Right ventricle myocardium superior (tissue), 1 donor: ENCODE results near the gene FOXO3B. TPM values are rescaled to one million over a fixed set of nuclear protein-coding genes. Genes with fewer than 3 reads are reported as not detected.
A peak's percentile ranks its signal among the peaks of the same experiment; 100 is the strongest.
"Not testable (repeated sequence)": the region's sequence is repeated elsewhere in the genome, so short reads cannot be mapped to it uniquely, and the experiment has no call there.

ENCODE experiments used
- ATAC-seq: fragments of 200-7000 bp; cut with Tn5 transposase; one replicate; pipeline ENCODE4 v1.9.1; 2020; ENCODE audit warnings: mild to moderate bottlenecking; ENCODE audit not compliant: poor library complexity
- DNase-seq: peaks from one replicate; pipeline ENCODE4 v3.0.0-alpha.2; 2020
- intact Hi-C: fragments of 100-400 bp; cut with DNase I; formaldehyde crosslinking; loops from one replicate; pipeline ENCODE4 v1.11.2; 2022
- long read RNA-seq: library from polyadenylated mRNA; unstranded; transcript quantifications from one replicate; pipeline ENCODE4 v2.0.0, GENCODE V29; 2021
- total RNA-seq: library from RNA; stranded (reverse); fragmentation: NEBNext Ultra II Directional; extraction: Animal tissue kit (Norgen Biotek cat#: 25700); gene quantifications from one replicate; pipeline ENCODE4 v1.2.1, GENCODE V29; 2021
- donor health status: DM: no; HTN: yes; CAD: no; lungs with severe emphysema.

Gene FOXO3B
- total RNA-seq: 0.91 TPM
- long read RNA-seq, partial matches to known transcripts: 0 of 3 reads
- long read RNA-seq, other reads (novel, unspliced or antisense): 0 of 3 reads

DNA sequence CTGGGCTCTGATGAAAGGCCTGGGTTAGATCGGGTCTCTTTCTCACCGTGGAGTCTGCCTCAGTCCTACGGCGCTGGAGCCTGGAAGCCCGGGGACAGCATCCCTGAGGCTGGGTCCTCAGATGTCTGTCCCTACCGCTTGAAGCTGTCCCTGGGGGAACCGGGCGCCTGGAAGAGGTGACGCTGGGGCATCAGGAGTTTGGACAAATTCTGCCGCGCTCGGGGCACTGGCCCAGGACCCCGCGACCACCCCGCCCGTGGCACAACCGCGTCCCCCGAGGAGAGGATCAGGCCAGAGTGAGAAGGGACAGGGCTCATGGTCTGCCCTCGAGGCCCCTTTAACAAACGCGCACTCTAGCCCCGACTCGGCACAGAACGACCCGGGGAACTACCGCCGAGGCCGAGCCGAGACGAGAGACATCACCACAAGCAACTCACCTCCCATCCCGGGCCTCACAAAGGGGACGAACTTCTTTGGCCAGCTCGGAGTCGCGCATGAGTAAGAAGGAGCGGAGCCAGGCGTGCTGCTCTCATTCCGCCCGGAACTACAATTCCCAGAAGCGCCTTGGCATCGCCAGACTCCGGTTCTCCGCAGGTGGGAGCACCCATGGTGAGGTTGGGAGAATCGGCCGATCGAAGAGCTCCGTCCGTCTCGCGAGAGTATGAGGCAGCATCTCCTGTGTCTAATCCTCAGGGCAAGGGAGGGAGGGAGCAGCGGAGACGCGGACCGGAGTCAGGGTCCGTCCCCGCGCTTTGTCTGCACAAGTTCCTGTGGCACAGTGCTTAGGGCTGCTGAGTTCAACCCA is at the start of gene FOXO3B:
TSS of gene FOXO3B (minus strand) at position 548 of the 805 bp plus-strand sequence. CDS start 663 bp downstream, outside the sequence.
- intact Hi-C loops: not testable (repeated sequence)
- peak; percentile 71 for DNase-seq
- peak; percentile 92 for ATAC-seq

DNA sequence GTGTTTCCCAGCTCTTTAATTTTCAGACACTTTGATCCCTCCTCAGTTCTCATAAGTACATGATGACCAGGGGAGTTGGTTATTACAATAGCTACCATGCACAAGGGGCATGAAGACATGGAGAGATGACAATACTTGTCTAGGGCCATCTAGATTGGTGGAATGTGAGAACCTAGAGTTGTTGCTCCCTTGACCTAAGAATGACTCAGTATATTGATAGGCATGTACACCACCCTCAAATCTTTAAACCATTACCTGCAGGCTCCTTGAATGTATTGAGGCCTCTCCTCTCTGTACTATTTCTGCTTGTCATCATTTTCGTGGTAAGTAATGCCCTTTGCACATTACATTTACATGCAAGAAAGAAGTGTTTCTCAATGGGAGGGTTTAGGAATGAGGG is 41.4 kb upstream of the FOXO3B start:
- intact Hi-C loops, ATAC-seq, DNase-seq: not testable (repeated sequence)

DNA sequence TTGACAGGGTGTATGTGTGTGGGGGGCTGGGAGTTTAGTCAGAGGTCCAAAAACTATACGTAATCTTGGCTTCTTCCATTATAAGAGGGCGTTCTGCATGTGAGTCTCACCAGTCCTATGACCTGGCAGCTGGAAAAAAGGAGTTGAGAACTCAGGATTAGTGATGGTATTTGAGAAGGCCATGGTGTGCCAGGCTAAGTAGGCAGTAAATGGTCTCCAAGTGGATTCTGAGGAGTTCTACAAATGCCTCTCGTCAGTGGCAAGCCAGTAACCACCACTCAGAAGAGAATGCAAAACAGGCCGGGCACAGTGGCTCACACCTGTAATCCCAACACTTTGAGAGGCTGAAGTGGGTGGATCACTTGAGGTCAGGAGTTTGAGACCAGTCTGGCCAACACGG is 40.5 kb upstream of the FOXO3B start:
- ATAC-seq, DNase-seq, intact Hi-C loops: not testable (repeated sequence)

DNA sequence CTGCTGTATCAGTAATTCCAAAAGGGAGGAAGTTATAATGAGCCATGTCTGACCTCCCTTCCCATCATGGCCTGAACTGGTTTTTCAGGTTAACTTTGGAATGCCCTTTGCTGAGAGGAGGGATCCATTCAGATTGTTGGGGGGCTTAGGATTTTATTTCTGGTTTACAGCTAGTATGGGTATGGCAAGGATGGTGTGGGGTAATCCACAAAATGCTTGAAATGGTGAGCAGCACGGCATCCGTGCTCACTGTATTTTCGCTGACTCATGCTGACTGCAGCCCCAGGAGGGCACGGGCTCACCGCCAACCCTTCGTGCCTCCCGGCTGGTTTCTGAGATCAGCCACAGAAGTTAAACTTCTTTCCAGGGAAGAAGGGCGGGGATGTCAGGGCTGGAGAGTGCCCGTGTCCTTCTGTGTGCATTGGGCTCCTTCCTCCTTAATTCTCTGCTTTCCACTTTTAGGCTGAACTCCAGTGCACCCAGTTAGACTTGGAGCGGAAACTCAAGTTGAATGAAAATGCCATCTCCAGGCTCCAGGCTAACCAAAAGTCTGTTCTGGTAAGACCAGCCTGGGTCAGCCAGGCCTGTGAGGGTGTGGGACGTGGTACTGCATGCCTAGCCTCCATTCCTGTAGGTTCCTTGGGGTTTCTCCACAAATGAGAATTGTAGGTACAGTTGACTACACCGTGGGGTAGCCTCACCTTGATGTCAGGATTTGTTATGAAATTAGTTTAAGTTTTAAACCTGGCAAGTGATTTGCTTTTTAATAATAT is 39.8 kb upstream of the FOXO3B start:
- DNase-seq, intact Hi-C loops: not testable (repeated sequence)
- ATAC-seq: peak; percentile 86

DNA sequence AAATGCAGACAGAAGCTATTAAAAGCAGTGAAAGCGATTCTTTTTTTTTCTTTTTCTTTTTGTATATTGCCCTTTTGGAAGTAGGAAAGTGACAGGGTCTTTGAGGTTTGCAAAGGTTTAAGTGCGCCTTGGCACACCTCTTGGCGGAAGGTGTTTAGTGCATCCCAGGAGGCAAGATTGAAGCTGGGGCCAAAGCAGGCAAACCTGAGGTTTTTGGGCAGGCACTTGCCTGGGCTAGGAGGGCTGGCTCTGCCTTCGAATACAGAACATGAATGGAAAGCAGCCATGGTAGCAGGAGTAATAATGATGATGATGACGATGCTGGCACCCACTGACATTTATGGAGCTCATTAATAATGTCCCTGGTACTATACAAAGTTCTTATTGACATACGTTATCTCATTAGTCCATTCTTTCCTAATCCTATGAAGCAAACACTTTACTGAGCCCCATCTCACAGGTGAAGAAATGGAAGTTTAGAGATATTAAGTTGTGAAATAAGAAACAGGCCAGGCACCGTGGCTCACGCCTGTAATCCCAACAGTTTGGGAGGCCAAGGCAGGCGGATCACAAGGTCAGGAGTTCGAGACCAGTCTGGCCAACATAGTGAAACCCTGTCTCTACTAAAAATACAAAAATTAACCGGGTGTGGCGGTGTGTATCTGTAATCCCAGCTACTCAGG is 37.5 kb upstream of the FOXO3B start:
- DNase-seq, ATAC-seq, intact Hi-C loops: not testable (repeated sequence)

DNA sequence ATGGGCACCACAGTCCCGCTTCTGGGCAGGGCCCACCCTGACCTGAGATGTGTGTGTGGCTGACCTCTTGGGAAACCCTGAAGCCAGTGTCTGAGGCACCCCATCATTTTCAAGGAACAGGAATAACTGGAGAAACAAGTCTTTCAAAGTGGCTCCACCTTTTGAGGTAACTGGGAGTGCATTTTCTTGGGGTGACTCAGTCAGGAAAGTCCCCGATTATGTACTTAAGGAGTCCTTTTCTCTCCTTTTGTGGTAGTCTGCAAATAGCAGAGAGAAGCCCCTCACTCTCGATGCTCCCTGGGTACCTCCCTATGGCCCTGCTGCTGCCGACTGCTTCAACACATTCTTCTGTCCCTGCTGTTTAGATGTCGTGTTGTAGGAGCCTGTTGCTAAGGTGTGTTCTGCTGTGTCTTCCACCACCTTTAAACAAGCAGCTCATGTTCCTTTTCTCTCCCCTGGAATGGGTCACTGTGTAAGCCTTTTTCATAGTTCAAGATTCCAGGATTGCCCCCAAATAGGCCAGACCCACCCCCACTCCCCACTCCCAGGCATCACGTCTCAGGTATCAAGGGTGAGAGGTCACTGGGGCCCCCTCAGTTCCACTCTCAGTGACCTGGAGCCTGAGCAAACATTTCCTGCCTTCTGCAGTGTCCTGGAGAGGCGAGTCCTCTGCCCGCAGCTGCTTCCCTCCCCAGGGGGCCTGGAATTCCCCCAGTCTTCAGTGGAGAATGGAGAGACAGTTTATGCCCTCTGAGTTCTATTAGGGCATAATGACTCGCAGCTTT is 36.7 kb upstream of the FOXO3B start:
- intact Hi-C loops, DNase-seq, ATAC-seq: not testable (repeated sequence)

DNA sequence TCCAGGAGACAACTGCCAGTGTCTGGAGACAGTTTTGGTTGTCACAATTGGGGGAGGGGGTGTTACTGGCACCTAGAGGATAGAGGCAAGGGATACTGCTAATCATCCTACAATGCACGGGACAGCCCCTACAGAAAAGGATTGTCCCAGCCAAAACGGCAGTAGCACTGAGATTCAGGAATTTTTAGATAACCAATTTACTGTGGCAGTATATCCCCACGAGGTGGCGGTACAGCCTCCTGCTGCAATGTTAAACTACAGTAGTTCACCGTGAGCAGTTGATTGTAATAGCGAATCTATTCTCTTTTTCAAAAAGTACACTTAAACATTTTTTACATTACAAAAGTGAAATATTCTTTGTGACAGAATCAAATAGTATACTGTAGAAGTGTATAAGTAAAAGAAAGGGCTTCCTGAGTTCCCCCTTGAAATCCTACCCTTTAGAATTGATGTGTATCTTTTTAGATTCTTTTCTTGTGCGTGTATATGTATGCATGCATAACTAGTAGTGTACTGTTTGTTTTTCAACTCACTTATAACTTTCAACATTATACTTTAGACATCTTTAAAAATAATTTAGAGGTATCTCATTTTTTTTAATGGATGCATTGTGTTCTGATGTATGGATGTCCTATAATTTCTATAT is 30.4 kb upstream of the FOXO3B start:
- peak; percentile 87 for ATAC-seq
- intact Hi-C loops: not testable (repeated sequence)
- DNase-seq: peak; percentile 77

DNA sequence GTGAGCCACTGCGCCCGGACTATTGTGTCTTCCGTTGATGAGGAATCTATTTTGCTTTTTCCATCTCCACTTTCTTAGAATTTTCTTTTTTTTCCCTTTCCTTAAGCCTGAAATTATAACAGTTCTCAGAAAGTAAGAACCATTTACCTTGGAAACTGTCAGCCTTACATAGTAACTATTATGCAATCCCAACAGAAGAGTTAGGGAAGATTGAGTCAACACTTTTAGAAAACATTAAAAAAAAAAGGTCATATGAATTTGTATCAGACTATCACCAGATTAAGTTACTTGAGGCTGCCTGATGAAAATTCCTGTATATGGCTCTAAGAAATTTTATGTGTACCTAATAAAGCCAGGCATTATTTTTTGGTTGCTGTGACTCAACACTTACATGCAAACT is 26.1 kb upstream of the FOXO3B start:
- ATAC-seq, intact Hi-C loops, DNase-seq: not testable (repeated sequence)

DNA sequence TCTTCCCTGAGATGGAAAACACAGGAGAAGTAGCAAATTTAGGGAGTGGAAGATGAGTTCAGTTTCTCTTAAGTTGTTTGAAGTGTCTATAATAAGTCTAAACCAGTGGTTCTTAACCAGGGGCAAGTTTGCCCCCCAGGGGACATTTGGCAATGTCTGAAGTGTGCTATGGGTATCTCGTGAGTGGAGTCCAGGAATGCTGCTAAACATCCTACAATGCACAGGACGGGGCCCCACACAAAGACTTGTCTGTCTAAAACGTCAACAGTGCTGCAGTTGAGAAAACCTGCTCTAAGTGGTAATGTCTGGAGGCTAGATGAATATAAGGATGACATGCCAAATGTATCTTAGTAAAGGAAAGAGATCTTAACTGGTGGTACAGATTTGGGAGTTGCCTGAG is 23.8 kb upstream of the FOXO3B start:
- DNase-seq, ATAC-seq, intact Hi-C loops: not testable (repeated sequence)

DNA sequence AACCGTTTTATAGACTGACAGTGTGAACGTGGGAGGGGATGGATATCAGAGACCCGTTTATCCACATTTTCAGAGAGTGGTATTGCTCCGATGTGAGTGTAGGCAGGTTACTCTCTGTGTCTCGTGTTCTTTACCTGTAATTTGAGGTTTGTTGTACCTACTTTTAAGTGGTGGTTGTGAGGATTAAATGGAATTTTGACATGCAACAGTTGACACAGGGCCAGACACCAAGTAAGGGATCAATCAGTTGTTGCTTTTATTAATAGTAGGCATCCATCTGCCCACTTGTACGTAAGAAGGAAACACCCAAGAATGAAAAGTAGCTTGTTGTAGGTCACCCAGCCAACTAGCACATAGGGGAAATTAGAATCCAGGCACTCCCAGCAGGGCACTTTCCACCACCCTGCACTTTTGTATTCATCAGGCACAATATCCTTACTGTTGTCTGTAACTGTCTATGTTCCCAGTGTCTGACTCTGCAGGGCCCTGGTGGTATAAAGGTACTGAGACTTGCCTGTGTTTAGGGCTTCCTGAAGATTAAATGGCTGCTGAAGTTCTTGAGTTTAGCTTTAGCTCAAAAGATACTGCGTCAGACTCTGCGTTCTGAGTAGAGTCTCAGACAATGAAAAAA is 16.5 kb upstream of the FOXO3B start:
- not testable (repeated sequence) for ATAC-seq

DNA sequence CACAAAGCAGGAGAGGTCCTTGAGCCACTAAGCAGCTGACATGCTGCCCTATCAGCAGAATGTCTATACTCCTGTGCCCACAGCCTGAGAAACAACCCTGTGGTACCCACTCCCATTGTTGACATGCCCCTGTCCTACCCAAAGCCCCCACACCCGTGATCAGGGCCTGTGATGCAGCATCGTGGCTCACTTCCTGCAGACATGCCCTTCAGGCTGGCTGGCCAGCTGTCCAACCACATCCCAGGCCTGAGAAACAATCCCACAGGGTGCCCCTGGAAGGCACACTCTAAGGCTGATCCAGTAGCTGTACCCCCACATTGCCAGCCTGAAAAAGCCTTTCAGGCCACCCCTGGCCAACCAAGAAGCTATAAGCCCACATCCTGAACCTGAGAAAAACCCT is 13.0 kb upstream of the FOXO3B start:
- ATAC-seq, DNase-seq, intact Hi-C loops: not testable (repeated sequence)

More for the DNA sequence above, 16.5 kb upstream of the FOXO3B start:
- DNase-seq, intact Hi-C loops: not testable (repeated sequence)

DNA sequence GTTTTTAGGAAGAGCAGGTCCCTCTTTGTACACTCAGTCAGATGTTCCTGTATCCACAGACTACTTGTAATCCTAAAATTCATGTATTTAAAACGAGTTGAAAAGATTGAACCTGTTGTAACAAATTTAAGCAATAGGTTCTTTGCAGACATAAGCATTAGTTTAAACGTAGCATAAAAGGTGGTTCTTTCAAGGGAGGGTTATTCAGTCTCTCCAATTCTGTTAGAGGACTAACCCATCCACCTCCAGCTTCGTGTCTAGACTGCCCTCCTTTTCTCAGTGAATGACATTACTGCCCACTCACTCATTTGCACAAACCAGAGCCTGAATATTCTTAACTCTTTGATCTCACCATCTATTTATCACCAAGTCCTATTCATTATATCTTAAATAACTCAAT is 554 bp upstream of the FOXO3B start:
- DNase-seq, ATAC-seq, intact Hi-C loops: not testable (repeated sequence)

DNA sequence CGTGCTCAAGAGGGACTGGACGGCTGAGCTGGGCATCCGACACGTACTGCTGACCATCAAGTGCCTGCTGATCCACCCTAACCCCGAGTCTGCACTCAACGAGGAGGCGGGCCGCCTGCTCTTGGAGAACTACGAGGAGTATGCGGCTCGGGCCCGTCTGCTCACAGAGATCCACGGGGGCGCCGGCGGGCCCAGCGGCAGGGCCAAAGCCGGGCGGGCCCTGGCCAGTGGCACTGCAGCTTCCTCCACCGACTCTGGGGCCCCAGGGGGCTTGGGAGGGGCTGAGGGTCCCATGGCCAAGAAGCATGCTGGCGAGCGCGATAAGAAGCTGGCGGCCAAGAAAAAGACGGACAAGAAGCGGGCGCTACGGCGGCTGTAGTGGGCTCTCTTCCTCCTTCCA is 4.7 kb downstream of the FOXO3B start:
- ATAC-seq, DNase-seq, intact Hi-C loops: not testable (repeated sequence)

DNA sequence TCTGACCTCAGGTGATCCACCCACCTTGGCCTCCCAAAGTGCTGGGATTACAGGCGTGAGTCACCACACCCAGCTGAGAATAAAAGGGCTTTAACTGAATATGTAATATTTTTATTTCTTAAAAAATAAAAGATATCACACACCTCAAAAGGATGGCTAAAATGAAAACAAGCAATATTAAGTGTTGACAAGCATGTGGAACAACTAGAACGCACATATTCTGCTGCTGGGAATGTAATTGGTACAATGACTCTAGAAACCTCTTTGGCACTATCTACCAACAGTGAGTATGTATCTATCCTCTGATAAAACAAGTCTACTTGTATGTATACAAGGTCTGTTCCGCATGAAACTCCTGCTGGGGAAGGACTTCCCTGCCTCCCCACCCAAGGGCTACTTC is 5.2 kb downstream of the FOXO3B start:
- ATAC-seq, DNase-seq, intact Hi-C loops: not testable (repeated sequence)

DNA sequence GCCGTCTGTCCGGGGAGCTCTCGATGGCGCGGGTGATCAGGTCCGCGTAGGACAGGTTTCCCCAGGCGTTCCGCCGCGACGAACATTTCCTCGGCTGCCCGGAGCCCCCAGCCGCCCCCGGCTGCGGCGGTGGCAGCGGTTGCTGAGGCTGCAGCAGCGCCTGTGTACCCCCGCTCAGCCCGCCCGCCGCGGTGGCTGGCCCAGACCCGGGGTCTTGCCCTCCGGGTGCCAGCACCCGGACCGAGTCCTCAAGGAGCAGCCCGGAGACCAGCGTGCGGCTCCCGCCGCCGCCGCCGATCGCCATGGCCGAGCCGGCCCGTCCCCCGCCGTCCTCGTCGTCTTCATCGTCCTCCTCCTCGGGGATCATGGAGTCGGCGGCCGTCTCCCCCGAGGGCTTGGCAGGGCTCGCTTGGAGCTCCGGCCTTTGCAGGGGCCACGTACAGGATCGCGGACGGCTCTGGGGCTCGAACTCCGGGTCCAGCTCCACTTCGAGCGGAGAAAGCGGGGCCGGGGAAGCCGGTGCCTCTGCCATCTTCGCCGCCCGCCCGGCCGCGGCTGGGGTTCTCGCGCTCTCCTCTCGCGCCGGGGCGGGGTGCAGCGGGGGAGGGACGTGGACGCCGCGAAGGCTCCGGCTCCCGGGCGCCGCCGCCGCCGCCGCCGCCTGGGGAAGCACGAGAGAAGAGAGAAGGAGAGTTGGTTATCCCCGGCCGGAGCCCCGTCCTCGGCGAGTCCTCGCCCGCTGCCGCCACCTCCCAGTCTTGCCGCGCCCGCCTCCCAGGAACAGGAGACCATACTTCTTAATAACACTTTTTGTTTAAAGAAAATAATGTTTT is 9.5 kb downstream of the FOXO3B start:
- intact Hi-C loops, ATAC-seq, DNase-seq: not testable (repeated sequence)

DNA sequence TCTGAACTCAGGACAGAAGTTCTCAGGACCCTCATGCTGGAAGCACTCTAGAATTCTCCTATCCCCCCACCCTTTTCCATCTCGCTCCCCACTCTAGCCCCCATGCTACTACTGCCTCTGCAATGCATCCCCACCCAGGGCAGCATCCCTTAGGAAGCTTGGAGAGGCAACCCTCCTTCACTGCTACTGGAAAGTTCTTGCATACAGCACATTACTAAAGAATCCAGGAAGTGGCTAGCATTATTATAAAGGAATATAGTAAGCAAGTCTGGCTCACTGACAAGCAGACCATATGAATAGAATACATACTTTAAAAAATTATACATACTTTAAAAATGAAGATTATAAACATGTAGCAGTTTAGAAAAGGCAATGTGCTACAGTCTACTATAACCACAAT is 13.5 kb downstream of the FOXO3B start:
- ATAC-seq, intact Hi-C loops, DNase-seq: not testable (repeated sequence)
